ENCODE data around the gene ST8SIA1.

DNA sequence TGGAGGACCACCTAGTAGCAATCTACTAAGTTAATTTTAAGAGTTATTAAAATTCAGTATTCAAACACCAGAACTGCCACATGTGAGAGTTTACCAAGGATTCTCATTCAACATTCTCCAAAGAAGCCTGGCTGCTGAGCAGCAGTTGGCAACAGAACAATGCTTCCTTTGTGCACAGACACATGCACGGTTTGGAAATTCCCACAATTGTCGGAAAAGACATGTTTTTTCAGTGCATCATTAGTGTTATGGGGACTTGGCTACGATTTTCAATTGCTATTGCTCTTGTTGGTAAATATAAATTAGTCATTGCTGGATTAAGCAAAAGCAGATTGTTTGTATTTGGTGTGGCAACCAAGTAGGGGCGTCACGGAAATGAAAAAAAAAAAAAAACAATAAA lies 22.2 kb downstream of the ST8SIA1 start:
- TF ChIP-seq, protein P1, sequence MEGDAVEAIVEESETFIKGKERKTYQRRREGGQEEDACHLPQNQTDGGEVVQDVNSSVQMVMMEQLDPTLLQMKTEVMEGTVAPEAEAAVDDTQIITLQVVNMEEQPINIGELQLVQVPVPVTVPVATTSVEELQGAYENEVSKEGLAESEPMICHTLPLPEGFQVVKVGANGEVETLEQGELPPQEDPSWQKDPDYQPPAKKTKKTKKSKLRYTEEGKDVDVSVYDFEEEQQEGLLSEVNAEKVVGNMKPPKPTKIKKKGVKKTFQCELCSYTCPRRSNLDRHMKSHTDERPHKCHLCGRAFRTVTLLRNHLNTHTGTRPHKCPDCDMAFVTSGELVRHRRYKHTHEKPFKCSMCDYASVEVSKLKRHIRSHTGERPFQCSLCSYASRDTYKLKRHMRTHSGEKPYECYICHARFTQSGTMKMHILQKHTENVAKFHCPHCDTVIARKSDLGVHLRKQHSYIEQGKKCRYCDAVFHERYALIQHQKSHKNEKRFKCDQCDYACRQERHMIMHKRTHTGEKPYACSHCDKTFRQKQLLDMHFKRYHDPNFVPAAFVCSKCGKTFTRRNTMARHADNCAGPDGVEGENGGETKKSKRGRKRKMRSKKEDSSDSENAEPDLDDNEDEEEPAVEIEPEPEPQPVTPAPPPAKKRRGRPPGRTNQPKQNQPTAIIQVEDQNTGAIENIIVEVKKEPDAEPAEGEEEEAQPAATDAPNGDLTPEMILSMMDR (IDR thresholded peaks at IDR 0.05) = no peak
- no peak for TF ChIP-seq POLR2A (IDR thresholded peaks at IDR 0.05)

Measured in suprapubic skin (tissue), 3 donors.